OCI-M1 (cell line): ENCODE results near the gene ZMYND19.
"Not testable (repeated sequence)": the region's sequence is repeated elsewhere in the genome, so short reads cannot be mapped to it uniquely, and the experiment has no call there.

Experiments used
- DNase-seq: peaks from one replicate; lab custom pipeline; 2025; lab: John Stamatoyannopoulos, UW

The ZMYND19 gene

GRCh38 chr9:137590469-137591383 lies at the start of gene ZMYND19:
TSS of gene ZMYND19 (minus strand) at chr9:137590512. CDS start at chr9:137590263, 249 bp downstream.
- DNase-seq: peak; percentile 93

DNA sequence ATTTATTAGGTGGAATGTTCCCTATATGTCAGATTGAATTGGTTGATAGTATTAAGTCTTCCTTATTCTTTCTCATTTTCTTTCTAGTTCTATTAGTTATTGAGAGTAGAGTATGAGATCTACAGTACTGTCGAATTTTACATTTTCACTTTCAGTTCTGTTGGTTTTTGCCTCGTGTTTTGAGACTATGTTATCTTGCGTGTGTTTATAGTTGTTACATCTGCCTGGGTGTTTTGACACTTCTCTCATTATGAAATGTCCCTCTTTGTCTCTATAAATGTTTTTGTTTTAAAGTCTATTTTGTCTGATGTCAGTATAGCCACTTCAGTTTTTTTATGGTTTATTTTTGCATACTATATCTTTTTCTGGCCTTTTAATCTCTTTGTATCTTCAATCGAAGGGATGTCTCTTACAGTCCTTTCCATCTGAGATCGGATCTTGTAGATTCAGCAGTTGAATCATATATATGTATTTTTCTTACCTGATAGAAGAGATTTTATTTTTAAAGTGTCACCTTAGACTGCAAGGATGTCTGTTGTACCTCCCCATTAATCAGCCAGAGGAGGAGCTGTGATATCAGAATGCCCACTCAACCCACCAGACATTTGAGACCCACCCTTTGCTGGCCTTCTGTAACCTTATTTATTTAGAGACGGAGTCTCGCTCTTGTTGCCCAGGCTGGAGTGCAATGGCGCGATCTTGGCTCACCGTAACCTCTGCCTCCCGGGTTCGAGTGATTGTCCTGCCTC lies 49.2 kb upstream of the ZMYND19 start:
- DNase-seq: peak; percentile 80

- DNase-seq: peak; percentile 24
Observed at GRCh38 chr9:137638680-137639079, 48.4 kb upstream of the ZMYND19 start.

DNA sequence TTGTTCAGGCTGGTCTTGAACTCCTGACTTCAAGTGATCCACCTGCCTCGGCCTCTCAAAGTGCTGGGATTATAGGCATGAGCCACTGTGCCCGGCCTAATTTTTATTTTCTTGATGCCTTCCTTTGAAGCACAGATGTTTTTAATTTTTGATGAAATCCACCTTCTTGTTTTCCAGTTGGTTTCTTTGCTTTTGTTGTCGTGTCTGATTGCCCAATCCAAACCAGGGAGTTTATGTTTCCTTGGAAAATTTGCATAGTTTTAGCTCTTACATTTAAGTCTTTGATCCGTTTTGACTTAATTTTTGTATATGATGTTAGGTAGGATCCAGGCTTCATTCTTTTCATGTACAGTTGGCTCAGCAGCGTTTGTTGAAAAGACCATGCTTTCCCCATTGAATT lies 43.7 kb upstream of the ZMYND19 start:
- DNase-seq: no peak

DNA sequence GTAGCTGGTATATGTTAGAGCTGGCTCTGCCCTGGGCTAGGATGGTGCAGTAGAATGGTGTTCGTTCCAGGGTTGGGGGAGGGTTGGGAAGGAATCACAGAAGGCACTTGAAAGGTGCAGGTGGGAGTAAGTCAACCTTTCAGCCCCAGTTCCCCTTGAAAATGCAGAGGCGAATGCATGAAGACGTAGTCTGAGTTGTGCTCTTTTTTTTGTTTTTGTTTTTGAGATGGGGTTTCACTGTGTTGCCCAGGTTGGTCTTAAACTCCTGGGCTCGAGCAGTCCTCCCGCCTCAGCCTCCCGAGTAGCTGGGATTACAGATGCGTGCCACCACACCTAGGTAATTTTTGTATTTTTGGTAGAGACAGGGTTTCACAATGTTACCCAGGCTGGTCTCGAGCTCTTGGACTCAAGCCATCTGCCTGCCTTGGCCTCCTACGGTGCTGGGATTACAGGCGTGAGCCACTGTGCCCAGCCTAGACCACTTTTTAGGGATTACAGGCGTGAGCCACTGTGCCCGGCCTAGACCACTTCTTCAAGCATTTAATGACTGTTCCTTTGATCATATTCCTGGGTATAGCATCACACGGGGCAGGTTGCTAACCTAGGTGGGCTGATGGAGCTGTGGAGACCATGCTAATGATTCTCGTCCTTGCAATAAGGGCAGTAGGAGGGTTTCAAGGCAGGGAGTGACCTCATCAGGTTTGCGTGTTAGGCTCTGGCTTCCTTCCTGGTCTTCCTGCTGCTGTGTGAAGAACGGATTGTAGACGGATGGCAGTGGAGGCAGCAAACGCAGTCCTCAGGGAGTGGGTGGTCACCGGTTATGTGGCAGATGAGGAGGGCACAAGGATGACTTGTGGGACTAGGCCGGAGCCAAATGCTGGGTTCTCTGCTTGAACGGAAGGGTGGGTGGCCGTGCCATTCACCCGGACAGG lies 42.2 kb upstream of the ZMYND19 start:
- DNase-seq: no peak

DNA sequence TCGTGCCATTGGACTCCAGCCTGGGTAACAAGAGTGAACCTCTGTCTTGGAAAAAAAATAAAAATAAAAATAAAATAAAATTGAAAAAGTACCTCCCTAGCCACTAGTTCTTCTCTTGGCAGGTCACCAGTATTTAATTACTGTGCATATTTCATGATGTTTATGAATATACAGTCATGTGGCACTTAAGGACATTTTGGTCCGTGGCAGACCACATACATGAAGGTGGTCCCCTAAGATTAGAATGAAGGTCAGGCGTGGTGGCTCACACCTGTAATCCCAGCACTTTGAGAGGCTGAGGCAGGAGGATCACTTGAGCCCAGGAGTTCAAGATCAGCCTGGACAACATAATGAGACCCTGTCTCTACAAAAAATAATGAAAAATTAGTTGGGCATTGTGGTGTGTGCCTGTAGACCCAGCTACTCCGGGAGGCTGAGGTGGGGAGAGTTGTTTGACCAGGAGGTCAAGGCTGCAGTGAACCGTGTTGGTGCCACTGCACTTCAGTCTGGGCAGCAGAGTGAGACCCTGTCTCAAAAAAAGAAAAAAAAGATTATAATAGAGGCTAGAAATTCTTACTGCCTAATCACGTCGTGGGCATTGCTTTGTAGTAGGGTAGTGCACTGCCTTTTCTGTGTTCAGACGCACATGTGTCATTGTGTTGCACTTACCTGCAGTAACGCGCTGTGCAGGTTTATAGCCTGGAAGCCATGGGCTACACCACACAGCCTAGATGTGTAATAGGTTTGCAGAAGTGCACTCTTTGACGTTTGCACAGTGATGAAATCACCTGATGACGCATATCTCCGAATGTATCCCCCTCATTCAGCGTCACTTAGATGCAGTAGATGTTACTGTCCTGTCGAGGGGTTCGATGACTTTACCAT lies 41.3 kb upstream of the ZMYND19 start:
- DNase-seq: no peak

- DNase-seq: no peak
Observed at GRCh38 chr9:137630679-137631078, 40.4 kb upstream of the ZMYND19 start.

DNA sequence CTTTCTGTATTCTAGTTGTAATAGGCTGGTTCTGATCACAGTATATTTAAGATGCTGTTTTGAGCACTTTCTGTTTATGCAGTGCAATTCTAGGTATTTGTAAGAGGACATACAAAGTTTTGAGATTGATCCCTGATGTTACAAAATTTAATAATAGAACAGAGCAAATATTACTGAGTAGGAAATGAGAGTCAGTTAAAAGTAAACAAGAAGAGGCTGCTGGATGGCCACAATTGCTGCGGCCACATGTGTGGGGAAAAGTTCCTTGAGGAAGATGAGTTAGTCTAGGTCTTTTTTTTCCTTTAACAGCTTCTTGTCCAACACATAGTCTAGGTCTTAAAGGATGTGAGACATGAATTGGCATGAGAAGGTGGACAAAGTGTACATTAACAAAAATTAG lies 39.8 kb upstream of the ZMYND19 start:
- no peak for DNase-seq

DNA sequence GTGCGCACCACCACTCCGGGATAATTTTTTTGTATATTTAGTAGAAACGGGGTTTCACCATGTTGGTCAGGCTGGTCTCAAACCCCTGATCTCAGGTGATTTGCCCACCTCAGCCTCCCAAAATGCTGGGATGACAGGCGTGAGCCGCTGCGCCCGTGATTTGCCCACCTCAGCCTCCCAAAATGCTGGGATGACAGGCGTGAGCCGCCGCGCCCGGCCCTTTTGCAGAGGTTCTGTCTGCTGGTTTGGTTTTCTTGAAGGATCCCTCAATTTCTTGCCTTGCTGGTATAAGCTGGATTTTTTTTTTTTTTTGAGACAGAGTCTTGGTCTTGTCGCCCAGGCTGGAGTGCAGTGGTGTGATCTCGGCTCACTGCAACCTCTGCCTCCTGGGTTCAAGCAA lies 37.1 kb upstream of the ZMYND19 start:
- DNase-seq: not testable (repeated sequence)

DNA sequence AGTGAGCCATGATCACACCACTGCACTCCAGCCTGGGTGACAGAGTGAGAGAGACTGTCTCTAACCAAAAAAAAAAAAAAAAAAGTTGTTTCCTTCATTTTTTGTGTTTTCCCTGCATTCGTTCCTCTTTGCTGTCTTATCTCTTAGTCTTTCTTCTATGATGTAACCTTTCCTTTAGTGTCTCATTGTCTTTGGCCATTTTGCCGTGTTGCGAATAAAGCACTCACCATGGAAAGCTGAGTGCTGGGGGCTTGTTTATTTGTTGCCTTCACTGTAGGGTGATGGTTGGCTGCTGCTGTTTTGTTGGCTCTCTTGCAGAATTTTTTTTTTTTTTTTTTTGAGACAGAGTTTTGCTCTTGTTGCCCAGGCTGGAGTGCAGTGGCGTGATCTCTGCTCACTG lies 36.2 kb upstream of the ZMYND19 start:
- DNase-seq: peak; percentile 43

- not testable (repeated sequence) for DNase-seq
Observed at GRCh38 chr9:137622211-137622610, 31.9 kb upstream of the ZMYND19 start.

GRCh38 chr9:137621131-137621757 lies 30.9 kb upstream of the ZMYND19 start:
- DNase-seq: peak; percentile 42

DNA sequence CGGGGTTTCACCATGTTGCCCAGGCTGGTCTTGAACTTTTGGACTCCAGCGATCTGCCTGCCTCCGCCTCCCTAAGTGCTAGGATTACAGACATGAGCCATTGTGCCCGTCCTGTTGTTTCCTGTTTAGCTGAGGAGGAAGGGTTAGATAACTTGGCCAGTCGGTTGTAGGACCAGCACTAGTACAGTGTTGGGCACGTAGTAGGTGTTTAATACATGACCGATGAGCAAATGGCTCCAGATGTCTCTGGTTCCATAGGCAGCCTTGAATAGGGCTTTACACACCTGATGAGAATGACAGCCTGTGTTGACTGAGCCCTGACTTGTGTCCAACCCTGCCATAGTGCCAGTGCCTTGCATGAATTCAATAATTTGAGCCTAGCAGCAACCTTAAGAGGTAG lies 30.3 kb upstream of the ZMYND19 start:
- no peak for DNase-seq

DNA sequence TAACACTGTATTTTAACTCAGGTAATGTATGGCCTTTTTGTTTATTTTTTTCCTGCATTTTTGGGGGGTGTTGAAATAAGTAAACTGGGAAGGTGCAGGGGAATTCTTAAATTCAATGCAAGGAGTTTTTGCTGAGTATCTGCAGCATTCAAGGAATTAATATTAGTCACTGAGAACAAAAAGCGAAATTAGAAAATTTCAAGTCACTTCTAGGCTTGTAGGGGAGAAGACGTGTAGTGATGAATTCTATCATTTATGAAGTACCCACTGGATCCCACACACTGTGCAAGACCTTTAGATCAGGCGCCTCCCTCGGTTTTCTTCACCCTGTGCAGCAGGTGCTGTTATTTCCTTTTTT lies 29.7 kb upstream of the ZMYND19 start:
- no peak for DNase-seq

GRCh38 chr9:137619240-137620047 lies 29.1 kb upstream of the ZMYND19 start:
- DNase-seq: peak; percentile 56

DNA sequence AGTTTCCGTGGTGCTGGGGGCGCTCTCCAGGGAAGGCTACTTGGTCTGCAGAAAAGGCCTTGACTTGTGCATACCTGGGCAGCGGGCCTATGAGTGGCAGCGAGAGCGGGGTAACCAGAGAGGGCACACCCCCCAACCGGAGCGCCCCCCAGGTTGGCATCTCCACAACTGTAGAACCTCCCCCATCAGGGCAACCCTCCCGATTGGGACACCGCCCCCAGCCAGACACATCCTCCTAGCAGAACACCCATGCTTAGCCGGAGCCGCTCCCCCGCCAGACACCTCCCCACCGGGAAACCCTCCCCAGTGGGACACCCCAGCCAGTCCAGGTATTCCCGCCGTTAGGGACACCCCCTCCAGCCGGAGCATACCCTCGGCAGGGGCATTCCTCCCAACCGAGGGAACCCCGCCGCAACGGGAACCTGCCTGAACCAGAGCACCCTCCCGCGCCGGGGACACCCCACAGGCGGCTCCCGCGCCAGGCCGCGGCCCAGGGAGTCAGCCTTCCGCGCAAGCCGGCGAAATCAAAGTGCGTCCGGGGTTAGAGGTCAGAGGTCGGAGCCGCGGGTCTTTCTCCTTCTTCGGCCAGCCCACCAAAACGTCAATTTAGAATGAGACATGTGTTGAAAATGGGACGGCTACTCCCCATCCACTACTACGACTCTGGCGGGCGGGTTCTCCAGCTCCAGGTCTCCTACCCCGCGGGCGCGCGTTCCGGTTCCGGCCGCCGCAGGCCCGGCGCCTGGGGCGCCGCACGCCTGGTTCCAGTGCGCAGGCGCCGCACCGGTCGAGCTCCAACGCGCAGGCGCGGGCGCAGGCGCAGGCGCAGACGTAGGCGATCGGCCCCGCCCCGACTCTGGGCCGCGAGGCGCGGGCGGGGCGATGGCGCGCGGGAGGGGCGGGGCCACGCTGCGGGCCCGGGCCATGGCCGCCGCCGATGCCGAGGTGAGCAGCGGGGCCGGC lies 28.1 kb upstream of the ZMYND19 start, which contains the start of gene EHMT1:
TSS of gene EHMT1 (plus strand) at position 901 of the 963 bp plus-strand sequence. CDS start at position 925, 24 bp downstream.
- peak; percentile 93 for DNase-seq

DNA sequence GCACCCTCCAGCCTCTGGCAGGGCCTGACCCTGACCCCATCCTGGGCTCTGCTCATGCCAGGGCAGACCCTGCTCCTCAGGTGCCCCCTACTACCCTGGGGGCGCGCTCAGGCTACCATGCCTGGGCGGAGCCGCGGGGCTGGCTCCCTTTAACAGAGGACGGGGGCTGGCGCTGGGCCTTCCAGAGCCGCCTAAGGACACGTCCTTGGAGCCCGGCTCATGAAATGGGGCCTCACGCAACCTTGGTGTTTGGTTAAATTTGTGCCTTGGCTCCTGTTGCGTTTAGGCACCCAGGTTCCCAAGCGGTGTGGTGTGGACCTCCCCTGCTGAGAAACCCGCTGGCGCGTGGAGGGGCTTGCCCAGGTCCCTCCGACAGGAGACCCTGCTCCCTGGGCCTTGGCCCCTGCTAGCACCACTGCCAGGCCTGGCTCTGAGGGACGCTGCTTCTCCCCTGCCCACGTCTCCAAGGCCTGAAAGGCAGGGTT lies 25.1 kb upstream of the ZMYND19 start:
- DNase-seq: no peak
